Measurements from ENCODE around the gene COMP.

- TF ChIP-seq EP300 (IDR thresholded peaks at IDR 0.05) (no peak), POLR2A (IDR thresholded peaks at IDR 0.05) (no peak), CTCF (IDR thresholded peaks at IDR 0.05) (no peak), POLR2AphosphoS5 (IDR thresholded peaks at IDR 0.05) (no peak)
Observed at GRCh38 chr19:18783958-18784785, 6.9 kb downstream of the COMP start.

Measured in suprapubic skin (tissue), 4 donors.